ENCODE measurements around the gene NTN1. TPM values are rescaled to one million over a fixed set of nuclear protein-coding genes. Genes with fewer than 3 reads are reported as not detected.

NTN1 gene
- total and polyA plus RNA-seq, 8 donors, result 2.0 to 12.9 (median 9.0) TPM

GRCh38 chr17:9080296-9080914, 59.1 kb downstream of the NTN1 start:
- intact Hi-C loops (cut with DNase I), result no loop called here
- Histone ChIP-seq H3K27ac (no peak overlapping the region), H3K4me3 (no peak overlapping the region), H3K27me3 (no peaks in the 10 kb centered on the region), H3K36me3 (no peaks in the 10 kb centered on the region), H3K9me3 (peaks cover 0 to 3% of the 10 kb centered on the region in 2 donors), H3K4me1 (no peaks in the 10 kb centered on the region)
- ATAC-seq (no peak), DNase-seq (no peak)
- no peak for TF ChIP-seq CTCF (IDR thresholded peaks at IDR 0.05)

GRCh38 chr17:9080983-9081382, 59.7 kb downstream of the NTN1 start:
- intact Hi-C loops (cut with DNase I), result no loop called here
- no peak overlapping the region for H3K4me3 ChIP-seq

GRCh38 chr17:9086577-9086976, 65.3 kb downstream of the NTN1 start:
- intact Hi-C loops (cut with DNase I), result no loop called here
- DNase-seq, result no peak
- H3K27me3 ChIP-seq, result peaks cover 0 to 6% of the 10 kb centered on the region in 2 donors
- no peak overlapping the region for H3K27ac ChIP-seq
- no peak overlapping the region for H3K4me3 ChIP-seq
- H3K36me3 ChIP-seq, result no peaks in the 10 kb centered on the region
- no peak for ATAC-seq
- no peaks in the 10 kb centered on the region for H3K9me3 ChIP-seq
- TF ChIP-seq CTCF (IDR thresholded peaks at IDR 0.05), result no peak
- no peaks in the 10 kb centered on the region for H3K4me1 ChIP-seq

More at GRCh38 chr17:9080983-9081382, 59.7 kb downstream of the NTN1 start:
- no peak for DNase-seq
- no peaks in the 10 kb centered on the region for H3K27me3 ChIP-seq
- no peak for ATAC-seq
- TF ChIP-seq CTCF (IDR thresholded peaks at IDR 0.05), result no peak
- H3K9me3 ChIP-seq, result peaks cover 0 to 3% of the 10 kb centered on the region in 2 donors
- no peaks in the 10 kb centered on the region for H3K4me1 ChIP-seq
- H3K27ac ChIP-seq, result no peak overlapping the region
- no peaks in the 10 kb centered on the region for H3K36me3 ChIP-seq

GRCh38 chr17:9087921-9088320, 66.6 kb downstream of the NTN1 start:
- H3K27me3 ChIP-seq, result peaks cover 0 to 6% of the 10 kb centered on the region in 2 donors
- DNase-seq, result no peak
- no peaks in the 10 kb centered on the region for H3K4me1 ChIP-seq
- no peaks in the 10 kb centered on the region for H3K36me3 ChIP-seq
- no peaks in the 10 kb centered on the region for H3K9me3 ChIP-seq
- no peak overlapping the region for H3K27ac ChIP-seq
- intact Hi-C loops (cut with DNase I), result no loop called here
- H3K4me3 ChIP-seq, result no peak overlapping the region
- no peak for TF ChIP-seq CTCF (IDR thresholded peaks at IDR 0.05)
- no peak for ATAC-seq

- DNase-seq, result no peak
- no peak for ATAC-seq
- no peak for TF ChIP-seq CTCF (IDR thresholded peaks at IDR 0.05)
- Histone ChIP-seq H3K36me3 (no peaks in the 10 kb centered on the region), H3K27ac (no peak overlapping the region), H3K27me3 (peaks cover 0 to 6% of the 10 kb centered on the region in 2 donors), H3K9me3 (no peaks in the 10 kb centered on the region), H3K4me3 (no peak overlapping the region), H3K4me1 (no peaks in the 10 kb centered on the region)
- intact Hi-C loops (cut with DNase I), result no loop called here
Measured at GRCh38 chr17:9090641-9091096, 69.4 kb downstream of the NTN1 start.
